ENCODE results near the gene HIGD2A.

Gene HIGD2A

GRCh38 chr5:176369934-176370711, 18.4 kb upstream of the HIGD2A start:
- DNase-seq (ENCODE audit: low read depth in 3 of 3), result no peak

- DNase-seq (ENCODE audit: low read depth in 3 of 3), result no peak
Observed at GRCh38 chr5:176371621-176372539, 16.7 kb upstream of the HIGD2A start.

- DNase-seq (ENCODE audit: low read depth in 3 of 3), result no peak
Observed at GRCh38 chr5:176373100-176373818, 15.3 kb upstream of the HIGD2A start.

DNA sequence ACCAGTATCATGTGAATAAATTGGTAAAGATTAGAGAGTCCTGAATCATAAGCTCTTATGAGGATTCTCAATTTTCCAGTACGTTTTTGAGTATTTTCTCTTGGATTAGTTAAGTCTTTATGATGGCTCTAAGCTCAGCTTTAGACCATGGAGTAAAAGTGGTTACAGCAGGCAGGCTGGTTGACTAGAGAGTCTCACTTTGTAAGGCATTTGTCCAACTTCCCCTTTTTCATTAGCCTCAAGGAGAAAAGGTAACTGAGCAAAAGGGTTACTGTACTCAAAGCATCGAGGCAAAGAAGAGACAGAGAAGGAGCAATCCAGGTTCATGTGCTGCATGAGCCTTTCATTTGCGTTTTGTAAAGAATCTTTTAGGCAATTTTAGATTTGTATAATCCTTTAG, 8.7 kb upstream of the HIGD2A start:
- no peak for DNase-seq (ENCODE audit: low read depth in 3 of 3)

GRCh38 chr5:176381423-176381822, 7.1 kb upstream of the HIGD2A start:
- no peak for DNase-seq (ENCODE audit: low read depth in 3 of 3)

GRCh38 chr5:176381979-176382378, 6.6 kb upstream of the HIGD2A start:
- no peak for DNase-seq (ENCODE audit: low read depth in 3 of 3)

GRCh38 chr5:176382721-176383120, 5.8 kb upstream of the HIGD2A start:
- no peak for DNase-seq (ENCODE audit: low read depth in 3 of 3)

- DNase-seq (ENCODE audit: low read depth in 3 of 3), result no peak
Observed at GRCh38 chr5:176383248-176383905, 5.2 kb upstream of the HIGD2A start.

DNA sequence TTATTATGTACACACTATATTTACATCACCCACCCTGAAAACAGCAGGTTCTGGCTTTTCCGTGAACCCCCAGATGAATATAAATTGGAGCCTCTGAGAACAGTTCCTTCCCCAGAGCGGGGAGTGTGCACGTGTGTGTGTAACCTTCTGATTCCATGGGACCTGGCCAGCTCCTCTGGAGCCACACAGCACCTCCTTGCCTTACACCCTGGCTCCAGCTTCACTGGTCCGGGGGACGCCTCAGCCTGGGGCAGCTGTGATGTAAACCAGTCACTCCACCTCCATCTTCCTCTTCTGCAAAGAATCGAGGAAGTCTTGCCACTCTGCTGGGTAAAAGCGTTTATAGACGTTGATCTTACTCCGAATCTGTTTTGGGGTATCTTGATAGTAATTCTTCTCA, 4.6 kb upstream of the HIGD2A start:
- DNase-seq (ENCODE audit: low read depth in 3 of 3), result no peak

DNA sequence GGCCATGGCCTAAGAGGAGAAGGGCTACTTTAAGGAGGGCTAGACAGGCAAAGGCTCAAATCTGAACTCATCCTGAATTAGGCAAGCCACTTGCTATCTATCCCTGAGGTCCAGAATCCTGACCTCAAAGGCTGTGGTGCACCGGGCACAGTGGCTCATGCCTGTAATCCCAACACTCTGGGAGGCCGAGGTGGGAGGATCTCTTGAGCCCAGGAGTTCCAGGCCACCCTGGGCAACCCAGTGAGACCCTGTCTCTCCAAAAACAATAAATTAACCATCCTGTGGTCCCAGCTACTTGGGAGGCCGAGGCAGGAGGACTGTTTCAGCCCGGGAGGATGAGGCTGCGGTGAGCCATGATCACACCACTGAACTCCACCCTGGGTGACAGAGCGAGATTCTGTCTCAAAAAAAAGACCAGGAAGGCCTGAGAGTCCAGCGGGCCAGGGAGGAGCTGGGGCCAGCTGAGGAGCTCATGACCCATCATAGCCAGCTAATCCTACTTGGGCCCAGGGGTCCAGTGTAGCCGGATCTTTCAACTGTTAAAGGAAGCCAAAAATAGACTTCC, 4.1 kb upstream of the HIGD2A start:
- DNase-seq (ENCODE audit: low read depth in 3 of 3), result no peak

GRCh38 chr5:176384991-176385390, 3.6 kb upstream of the HIGD2A start:
- no peak for DNase-seq (ENCODE audit: low read depth in 3 of 3)

GRCh38 chr5:176386491-176386890, 2.1 kb upstream of the HIGD2A start:
- no peak for DNase-seq (ENCODE audit: low read depth in 3 of 3)

- DNase-seq (ENCODE audit: low read depth in 3 of 3), result no peak
Observed at GRCh38 chr5:176387384-176387925, 1.1 kb upstream of the HIGD2A start.

- DNase-seq (ENCODE audit: low read depth in 3 of 3), result no peak
Observed at GRCh38 chr5:176388003-176388443, 528 bp upstream of the HIGD2A start.

DNA sequence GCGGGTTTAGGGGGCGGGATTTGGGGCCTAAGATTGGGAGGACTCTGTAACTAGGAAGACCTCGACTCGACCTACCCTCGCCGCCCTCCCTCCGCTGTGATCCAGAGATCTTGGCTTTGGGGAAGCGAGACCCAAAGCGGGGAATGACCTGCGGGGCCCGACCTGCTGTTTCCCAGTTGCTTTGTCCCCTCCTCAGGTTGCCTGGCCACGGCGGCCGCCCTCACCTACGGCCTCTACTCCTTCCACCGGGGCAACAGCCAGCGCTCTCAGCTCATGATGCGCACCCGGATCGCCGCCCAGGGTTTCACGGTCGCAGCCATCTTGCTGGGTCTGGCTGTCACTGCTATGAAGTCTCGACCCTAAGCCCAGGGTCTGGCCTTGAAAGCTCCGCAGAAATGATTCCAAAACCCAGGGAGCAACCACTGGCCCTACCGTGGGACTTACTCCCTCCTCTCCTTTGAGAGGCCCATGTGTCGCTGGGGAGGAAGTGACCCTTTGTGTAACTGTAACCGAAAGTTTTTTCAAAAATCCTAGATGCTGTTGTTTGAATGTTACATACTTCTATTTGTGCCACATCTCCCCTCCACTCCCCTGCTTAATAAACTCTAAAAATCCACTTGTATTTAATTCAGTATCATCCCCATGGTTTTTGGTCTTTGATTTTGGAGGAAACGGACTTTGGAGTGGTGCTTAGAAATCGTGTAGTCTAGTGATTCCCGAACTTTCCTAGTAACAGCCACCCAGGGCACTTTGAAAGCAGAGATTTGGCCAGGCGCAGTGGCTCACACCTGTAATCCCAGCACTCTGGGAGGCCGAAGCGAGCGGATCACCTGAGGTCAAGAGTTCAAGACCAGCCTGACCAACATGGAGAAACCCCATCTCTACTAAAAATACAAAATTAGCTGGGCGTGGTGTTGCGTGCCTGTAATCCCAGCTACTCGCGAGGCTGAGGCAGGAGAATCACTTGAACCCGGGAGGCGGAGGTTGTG, 878 bp downstream of the HIGD2A start:
- DNase-seq (ENCODE audit: low read depth in 3 of 3), result no peak

GRCh38 chr5:176391479-176391878, 2.9 kb downstream of the HIGD2A start:
- DNase-seq (ENCODE audit: low read depth in 3 of 3), result no peak

DNA sequence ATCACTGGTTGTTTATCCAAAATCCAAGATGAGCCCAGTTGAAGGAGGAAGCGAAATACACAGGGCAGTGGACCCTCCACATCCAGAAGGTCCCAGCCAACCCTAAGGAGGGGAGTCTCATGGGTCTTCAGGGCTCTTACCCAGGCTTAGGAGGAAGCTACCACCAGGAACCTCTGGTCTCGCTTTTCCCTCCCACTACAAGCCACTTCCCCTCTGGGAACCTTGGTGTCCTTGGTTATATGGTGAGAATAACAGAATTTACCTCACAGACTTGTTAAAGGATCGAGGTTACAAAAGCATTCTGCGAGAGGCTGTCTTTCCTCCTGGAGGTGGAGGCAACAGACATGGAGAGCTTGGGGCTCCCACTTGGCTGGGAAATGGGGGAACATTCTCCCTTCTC, 3.4 kb downstream of the HIGD2A start:
- DNase-seq (ENCODE audit: low read depth in 3 of 3), result no peak

GRCh38 chr5:176392526-176392925, 4.0 kb downstream of the HIGD2A start:
- DNase-seq (ENCODE audit: low read depth in 3 of 3), result no peak

GRCh38 chr5:176394096-176394495, 5.5 kb downstream of the HIGD2A start:
- no peak for DNase-seq (ENCODE audit: low read depth in 3 of 3)
